Neuronal stem cell (in vitro differentiated cells): ENCODE measurements around the gene GDI1.

Experiments used
- DNase-seq: peaks from one replicate; pipeline ENCODE4 v3.0.0-alpha.2; 2013; ENCODE audit warnings: low spot score
- H2AFZ ChIP-seq: one replicate; pipeline ENCODE4 v1.6.1; 2013; ENCODE audit warnings: mild to moderate bottlenecking, low read length, inconsistent platforms
- H2AK5ac ChIP-seq: 2 replicates; pipeline ENCODE4 v1.6.1; 2013; ENCODE audit warnings: low read depth, mild to moderate bottlenecking, inconsistent platforms, low read length, moderate library complexity, mixed read lengths
- H2BK120ac ChIP-seq: 2 replicates; pipeline ENCODE4 v1.6.1; 2013; ENCODE audit warnings: low read depth, mild to moderate bottlenecking, inconsistent platforms, low read length, moderate library complexity, mixed read lengths
- H2BK12ac ChIP-seq: one replicate; pipeline ENCODE4 v1.6.1; 2013; ENCODE audit warnings: low read length, inconsistent platforms
- H2BK15ac ChIP-seq: 2 replicates; pipeline ENCODE4 v1.6.1; 2013; ENCODE audit warnings: mild to moderate bottlenecking, low read length, inconsistent platforms, mixed read lengths
- H2BK5ac ChIP-seq: one replicate; pipeline ENCODE4 v1.6.1; 2013; ENCODE audit warnings: inconsistent platforms, mild to moderate bottlenecking, low read length, moderate library complexity
- H3K14ac ChIP-seq: one replicate; pipeline ENCODE4 v1.6.1; 2013; ENCODE audit warnings: low read length, inconsistent platforms
- H3K18ac ChIP-seq: 2 replicates; pipeline ENCODE4 v1.6.1; 2013; ENCODE audit warnings: low read length, inconsistent platforms
- H3K23ac ChIP-seq: 2 replicates; pipeline ENCODE4 v1.6.1; 2013; ENCODE audit warnings: low read depth, mild to moderate bottlenecking, mixed read lengths, low read length, inconsistent platforms; ENCODE audit not compliant: poor library complexity
- H3K27ac ChIP-seq: replicated peaks from 3 replicates; pipeline ENCODE4 v1.5.1; 2013; ENCODE audit warnings: low read length, inconsistent platforms
- H3K27me3 ChIP-seq, 3 experiments: 2 replicates each; pipeline ENCODE4 v1.6.1; 2013; ENCODE audit warnings: low read length in 3 of 3, mild to moderate bottlenecking in 2 of 3, inconsistent platforms in 1 of 3, low read depth in 1 of 3, mixed read lengths in 1 of 3, moderate library complexity in 1 of 3; ENCODE audit not compliant: control insufficient read depth in 3 of 3, insufficient read depth in 3 of 3
- H3K36me3 ChIP-seq, 2 donors: replicated peaks in 1 of 2; 2 replicates each; pipeline ENCODE4 v1.6.1; 2013; ENCODE audit warnings: low read length in 2 of 2; ENCODE audit not compliant: control insufficient read depth in 2 of 2, insufficient read depth in 2 of 2
- H3K4ac ChIP-seq: 2 replicates; pipeline ENCODE4 v1.6.1; 2013; ENCODE audit warnings: inconsistent platforms, mild to moderate bottlenecking, low read length, moderate library complexity
- H3K4me1 ChIP-seq, 2 donors: 1 replicate in 1 of 2; 2 replicates in 1 of 2; pipeline ENCODE4 v1.6.1; 2013; ENCODE audit warnings: low read length in 2 of 2, low read depth in 1 of 2; ENCODE audit not compliant: control insufficient read depth in 2 of 2, insufficient read depth in 1 of 2
- H3K4me2 ChIP-seq: one replicate; pipeline ENCODE4 v1.6.1; 2013; ENCODE audit warnings: mild to moderate bottlenecking, low read length, inconsistent platforms; ENCODE audit not compliant: insufficient read depth, poor library complexity, severe bottlenecking
- H3K4me3 ChIP-seq, 2 donors: 2 replicates each; pipeline ENCODE4 v1.5.1; 2013; ENCODE audit warnings: low read length in 2 of 2, mild to moderate bottlenecking in 2 of 2, inconsistent platforms in 1 of 2, moderate library complexity in 1 of 2
- H3K79me1 ChIP-seq: one replicate; pipeline ENCODE4 v1.6.1; 2013; ENCODE audit warnings: low read depth, mild to moderate bottlenecking, inconsistent platforms, low read length, moderate library complexity
- H3K9ac ChIP-seq: one replicate; pipeline ENCODE4 v1.6.1; 2013; ENCODE audit warnings: mild to moderate bottlenecking, low read depth, low read length, inconsistent platforms; ENCODE audit not compliant: poor library complexity
- H3K9me3 ChIP-seq, 2 donors: replicated peaks in 1 of 2; 2 replicates each; pipeline versions ENCODE3 to v1.6.1; 2013; ENCODE audit warnings: low read length in 2 of 2, mild to moderate bottlenecking in 2 of 2, inconsistent platforms in 1 of 2, low read depth in 1 of 2, mixed read lengths in 1 of 2, moderate library complexity in 1 of 2; ENCODE audit not compliant: control insufficient read depth in 2 of 2, insufficient read depth in 1 of 2
- H4K8ac ChIP-seq: one replicate; pipeline ENCODE4 v1.6.1; 2013; ENCODE audit warnings: low read depth, mild to moderate bottlenecking, inconsistent platforms, low read length, moderate library complexity
- H4K91ac ChIP-seq: one replicate; pipeline ENCODE4 v1.6.1; 2013; ENCODE audit warnings: low read length, low read depth, mild to moderate bottlenecking, inconsistent platforms; ENCODE audit not compliant: poor library complexity
- WGBS, 2 donors: extraction: QIAGEN DNeasy Blood & Tissue Kit; methylation state at CpG; one replicate each; pipeline ENCODE4 v1.1.7; 2013; ENCODE audit warnings: missing lambda C conversion rate in 2 of 2, mixed read lengths in 1 of 2; ENCODE audit not compliant: insufficient read length in 2 of 2, insufficient replicate concordance in 1 of 2; ENCODE audit errors: extremely low coverage in 2 of 2; 5-methylcytosine and 5-hydroxymethylcytosine counted together

Gene GDI1

GRCh38 chrX:154448484-154448883 lies 11.5 kb downstream of the GDI1 start:
- H3K4me1 ChIP-seq: peaks cover 0 to 3% of the 10 kb centered on the region in 2 donors
- no peak overlapping the region for H2BK5ac ChIP-seq
- H4K8ac ChIP-seq: no peak overlapping the region
- no peak overlapping the region for H3K4me2 ChIP-seq
- H3K14ac ChIP-seq: no peak overlapping the region
- H2BK15ac ChIP-seq: no peak overlapping the region
- peaks cover 4% of the 10 kb centered on the region for H3K79me1 ChIP-seq
- H3K9me3 ChIP-seq: no peaks in the 10 kb centered on the region
- H3K18ac ChIP-seq: no peak overlapping the region
- no peak overlapping the region for H3K27ac ChIP-seq
- DNase-seq: no peak
- no peak overlapping the region for H2BK12ac ChIP-seq
- H3K4ac ChIP-seq: no peak overlapping the region
- no peak overlapping the region for H3K9ac ChIP-seq
- H3K4me3 ChIP-seq: no peak overlapping the region
- no peak overlapping the region for H4K91ac ChIP-seq
- H2BK120ac ChIP-seq: no peak overlapping the region
- H3K23ac ChIP-seq: no peak overlapping the region
- H3K36me3 ChIP-seq: peaks cover 14 to 32% of the 10 kb centered on the region in 2 donors
- H3K27me3 ChIP-seq: peaks cover 0 to 8% (median 0%) of the 10 kb centered on the region in 3 experiments
- no peak overlapping the region for H2AFZ ChIP-seq
- WGBS, 2 donors: no CpG with 5 or more reads among the region's 14 CpGs
- H2AK5ac ChIP-seq: no peak overlapping the region

- Histone ChIP-seq H3K18ac (no peak overlapping the region), H3K9me3 (no peaks in the 10 kb centered on the region), H3K36me3 (peaks cover 14 to 32% of the 10 kb centered on the region in 2 donors), H3K4ac (no peak overlapping the region), H2BK120ac (no peak overlapping the region), H3K27ac (no peak overlapping the region), H2BK15ac (no peak overlapping the region), H2AK5ac (no peak overlapping the region), H2BK5ac (no peak overlapping the region), H3K23ac (no peak overlapping the region), H4K8ac (no peak overlapping the region), H3K27me3 (peaks cover 0 to 8% (median 0%) of the 10 kb centered on the region in 3 experiments), H3K4me2 (no peak overlapping the region), H3K14ac (no peak overlapping the region), H2BK12ac (no peak overlapping the region), H3K4me1 (peaks cover 0 to 3% of the 10 kb centered on the region in 2 donors), H3K4me3 (no peak overlapping the region), H4K91ac (no peak overlapping the region), H3K9ac (no peak overlapping the region), H2AFZ (no peak overlapping the region), H3K79me1 (peaks cover 3% of the 10 kb centered on the region)
- no peak for DNase-seq
- no CpG with 5 or more reads among the region's 18 CpGs for WGBS, 2 donors
These were observed 12.7 kb downstream of the GDI1 start for GRCh38 chrX:154449618-154450017.

GRCh38 chrX:154450312-154450711 lies 13.4 kb downstream of the GDI1 start:
- Histone ChIP-seq H3K14ac (no peak overlapping the region), H4K8ac (no peak overlapping the region), H3K9ac (peak overlapping the region; percentile 60), H3K79me1 (peaks cover 1% of the 10 kb centered on the region), H3K23ac (no peak overlapping the region), H2AFZ (no peak overlapping the region), H2BK120ac (no peak overlapping the region), H3K9me3 (no peaks in the 10 kb centered on the region), H2BK5ac (no peak overlapping the region), H3K27me3 (peaks cover 0 to 8% (median 0%) of the 10 kb centered on the region in 3 experiments), H3K4me3 (no peak overlapping the region), H2AK5ac (no peak overlapping the region), H3K4me1 (no peaks in the 10 kb centered on the region), H3K4me2 (no peak overlapping the region), H3K4ac (no peak overlapping the region), H2BK12ac (no peak overlapping the region), H3K27ac (no peak overlapping the region), H4K91ac (no peak overlapping the region), H3K36me3 (peaks cover 14 to 32% of the 10 kb centered on the region in 2 donors), H2BK15ac (no peak overlapping the region), H3K18ac (no peak overlapping the region)
- no peak for DNase-seq
- no CpG with 5 or more reads among the region's 17 CpGs for WGBS, 2 donors

- Histone ChIP-seq H3K9me3 (no peaks in the 10 kb centered on the region), H3K36me3 (peaks cover 14 to 24% of the 10 kb centered on the region in 2 donors), H4K8ac (no peak overlapping the region), H3K18ac (no peak overlapping the region), H2BK5ac (no peak overlapping the region), H3K4ac (no peak overlapping the region), H3K27me3 (peaks cover 0 to 8% (median 0%) of the 10 kb centered on the region in 3 experiments), H2BK120ac (no peak overlapping the region), H3K27ac (no peak overlapping the region), H2BK15ac (no peak overlapping the region), H3K4me3 (no peak overlapping the region), H2AK5ac (no peak overlapping the region), H3K4me1 (no peaks in the 10 kb centered on the region), H3K4me2 (no peak overlapping the region), H3K23ac (no peak overlapping the region), H3K9ac (no peak overlapping the region), H2AFZ (no peak overlapping the region), H2BK12ac (no peak overlapping the region), H3K79me1 (no peaks in the 10 kb centered on the region), H3K14ac (no peak overlapping the region), H4K91ac (no peak overlapping the region)
- WGBS, 2 donors: no CpG with 5 or more reads among the region's 9 CpGs
- no peak for DNase-seq
These were observed 15.9 kb downstream of the GDI1 start for GRCh38 chrX:154452823-154453222.
